ENCODE data around the gene KLF16. TPM values are rescaled to one million over a fixed set of nuclear protein-coding genes. Genes with fewer than 3 reads are reported as not detected.
A peak's percentile ranks its signal among the peaks of the same experiment; 100 is the strongest.

KLF16 gene
- total RNA-seq, 1 experiment from 2014 or later, result 1.8 TPM

DNA sequence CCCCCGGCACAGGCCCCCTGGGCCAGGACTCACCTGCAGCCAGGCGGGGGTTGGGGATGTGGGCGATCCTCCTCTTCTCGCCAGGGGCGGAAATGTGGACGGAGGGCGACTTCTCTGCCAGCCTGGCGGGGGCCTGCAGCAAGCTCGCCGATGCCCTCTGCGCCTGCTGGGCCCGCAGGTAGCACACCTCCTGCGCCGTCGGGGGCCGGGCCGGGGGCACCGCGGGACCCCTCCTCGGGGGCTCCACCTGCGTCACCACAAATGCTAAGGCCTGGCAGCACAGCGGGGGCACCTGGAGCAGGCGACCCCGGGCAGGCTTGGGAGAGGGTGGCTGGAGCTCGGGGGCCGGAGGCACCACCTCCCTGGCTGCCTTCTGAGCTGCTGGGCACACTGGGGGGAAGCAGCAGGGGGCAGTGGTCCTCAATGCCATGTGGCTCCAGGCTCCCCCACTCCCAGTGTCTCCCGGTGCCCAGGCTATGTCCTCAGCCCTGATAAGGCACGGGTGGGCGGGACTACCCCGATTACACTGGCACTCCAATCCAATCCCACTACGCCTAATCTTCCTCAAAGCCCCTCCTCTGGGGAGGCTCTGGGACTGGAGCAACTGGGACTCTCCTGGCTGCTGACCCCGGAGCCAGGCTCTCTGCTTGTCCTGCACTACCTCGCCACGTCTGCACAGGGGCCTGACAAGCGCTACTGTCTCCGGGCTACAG lies 39.7 kb downstream of the KLF16 start:
- no peak for DNase-seq (ENCODE audit: low spot score)

DNA sequence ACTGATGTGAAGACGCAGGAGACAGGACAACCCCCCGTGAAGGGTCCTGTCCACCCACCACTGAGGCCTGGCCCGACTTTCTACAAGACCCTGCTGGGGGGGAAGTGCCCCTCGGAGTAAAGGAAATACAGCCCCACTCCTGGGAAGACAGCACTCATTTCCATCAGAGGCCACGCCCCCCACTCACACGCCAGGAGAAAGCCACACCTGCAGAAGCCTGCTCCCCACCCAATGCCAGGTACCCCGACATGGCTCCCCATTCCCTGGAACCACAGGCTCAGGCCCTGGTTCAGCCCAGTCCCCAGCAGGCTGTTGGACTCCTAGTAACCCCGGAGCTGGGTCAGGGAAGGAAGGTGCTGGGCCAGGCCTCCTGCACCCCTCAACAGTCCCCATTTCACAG lies 40.4 kb downstream of the KLF16 start:
- DNase-seq (ENCODE audit: low spot score), result no peak

DNA sequence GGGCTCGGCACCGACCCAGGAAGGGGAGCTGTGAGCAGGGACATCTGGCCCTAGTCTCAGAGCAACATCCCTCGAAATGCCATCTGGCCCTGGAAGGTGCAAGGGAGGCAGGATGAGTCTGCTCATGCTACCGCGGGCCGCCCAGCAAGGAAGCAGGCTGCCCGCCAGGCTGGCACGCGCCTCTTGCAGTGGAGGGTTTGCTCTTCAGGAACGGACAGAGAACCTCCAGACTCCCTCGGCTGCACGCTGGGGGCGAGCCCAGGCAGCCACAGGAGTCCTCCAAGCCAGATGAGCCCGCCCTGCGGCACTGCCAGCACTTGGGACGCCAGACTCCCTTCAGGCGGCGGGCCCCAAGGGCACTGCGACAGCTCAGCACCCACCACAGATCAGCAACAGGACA lies 41.2 kb downstream of the KLF16 start:
- DNase-seq (ENCODE audit: low spot score), result no peak

DNA sequence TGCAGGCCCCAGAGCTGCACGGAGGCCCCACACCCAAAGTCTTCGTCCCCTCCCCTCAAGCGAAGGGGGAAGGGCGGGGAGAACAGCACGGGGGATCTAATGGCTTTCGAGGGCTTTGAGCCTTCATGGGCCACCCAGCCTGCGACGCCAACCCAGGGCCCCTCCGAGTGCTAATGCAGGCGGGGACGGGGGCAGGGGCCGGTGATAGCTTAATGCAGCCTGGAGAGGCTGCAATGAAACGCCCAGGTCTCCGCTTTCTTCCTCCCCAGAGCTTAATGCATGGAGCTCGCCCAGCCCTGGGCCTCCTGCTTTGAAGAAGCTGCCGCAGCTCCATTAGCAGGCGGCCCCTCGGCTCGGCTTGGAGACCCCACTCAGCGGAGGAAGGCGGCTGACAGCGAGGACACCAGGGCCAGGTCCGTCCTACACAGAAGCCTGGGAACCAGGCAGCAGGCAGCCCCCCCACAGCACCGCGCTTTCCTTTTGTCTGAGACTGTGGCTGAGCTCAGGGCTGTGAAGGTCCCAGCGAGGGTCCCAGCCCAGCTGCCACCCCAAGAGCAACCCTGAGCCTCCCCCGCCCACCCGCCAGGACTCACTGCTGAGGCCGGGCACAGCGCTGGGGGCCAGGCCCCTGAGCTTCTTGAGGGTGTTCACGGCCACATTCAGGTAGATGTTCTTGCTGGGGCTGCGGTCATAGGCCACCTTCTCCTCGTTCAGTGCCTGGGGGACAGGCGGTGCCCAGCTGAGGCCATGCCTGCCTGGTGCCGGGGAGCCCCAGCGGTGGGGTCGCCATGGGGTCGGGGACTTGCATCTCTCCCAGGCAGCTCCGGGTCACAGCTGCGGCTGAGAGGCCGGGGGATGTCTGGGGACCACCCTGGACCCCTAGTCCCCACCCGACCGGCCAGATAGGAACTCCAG lies 43.8 kb downstream of the KLF16 start:
- no peak for DNase-seq (ENCODE audit: low spot score)

DNA sequence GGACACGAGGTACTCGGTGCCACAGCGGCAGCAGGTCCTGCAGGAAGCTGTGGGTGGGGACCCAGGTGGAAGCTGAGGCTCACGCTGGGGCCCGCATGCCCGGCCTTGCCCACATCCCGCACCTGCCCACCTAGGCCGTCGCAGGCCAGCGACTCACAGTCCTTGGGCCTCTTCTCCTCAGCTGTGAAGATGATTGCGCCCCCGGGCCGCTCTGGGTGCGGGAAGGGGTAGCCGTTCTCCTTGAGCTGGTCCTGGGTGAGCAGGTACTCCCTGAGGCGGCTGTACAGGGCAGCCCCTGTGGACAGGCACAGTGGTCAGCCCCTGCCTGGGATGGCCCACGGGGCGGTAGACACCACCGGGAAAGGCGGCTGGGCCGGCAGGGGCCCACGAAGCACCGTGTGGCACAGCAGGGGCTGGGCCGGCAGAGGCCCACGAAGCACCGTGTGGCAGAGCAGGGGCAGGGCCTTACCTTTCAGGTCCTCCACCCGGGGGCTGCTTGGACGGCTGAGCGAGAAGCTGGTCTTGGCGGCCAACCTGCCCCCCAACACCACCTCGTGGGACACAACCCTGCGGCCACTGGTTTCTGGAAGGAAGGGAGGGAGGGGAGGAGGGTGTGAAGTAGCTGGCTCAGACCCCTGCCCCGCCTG lies 44.7 kb downstream of the KLF16 start:
- no peak for DNase-seq (ENCODE audit: low spot score)

DNA sequence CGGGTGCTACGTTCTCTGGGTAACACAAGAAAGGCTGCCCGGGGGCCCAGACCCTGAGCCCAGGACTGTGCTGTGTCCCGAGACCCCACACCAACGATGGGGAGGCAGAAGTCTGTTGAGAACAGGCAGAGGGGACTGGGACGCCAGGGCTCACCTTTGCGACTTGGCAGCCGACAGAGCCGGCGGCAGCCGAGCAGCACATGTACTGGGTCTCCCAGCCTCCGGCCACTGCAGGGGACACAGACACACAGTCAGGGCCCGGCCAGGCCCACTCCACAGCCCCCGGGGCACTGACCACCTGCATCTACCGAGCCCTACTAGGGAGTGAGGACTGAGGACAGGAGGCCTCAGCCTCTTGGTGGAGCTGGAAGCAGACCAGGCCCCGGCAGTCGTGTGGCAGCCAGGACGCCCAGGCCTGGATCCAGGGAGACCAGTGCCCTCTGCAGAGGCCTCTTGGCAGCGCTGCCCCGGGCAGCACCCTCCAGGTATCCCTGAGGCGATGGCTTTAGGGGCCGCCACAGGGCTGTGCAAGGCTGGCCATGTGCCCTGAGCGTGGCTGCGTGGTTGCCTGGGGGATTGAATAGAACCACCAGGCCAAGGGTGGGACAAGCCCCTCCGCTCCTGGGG lies 45.7 kb downstream of the KLF16 start:
- no peak for DNase-seq (ENCODE audit: low spot score)

DNA sequence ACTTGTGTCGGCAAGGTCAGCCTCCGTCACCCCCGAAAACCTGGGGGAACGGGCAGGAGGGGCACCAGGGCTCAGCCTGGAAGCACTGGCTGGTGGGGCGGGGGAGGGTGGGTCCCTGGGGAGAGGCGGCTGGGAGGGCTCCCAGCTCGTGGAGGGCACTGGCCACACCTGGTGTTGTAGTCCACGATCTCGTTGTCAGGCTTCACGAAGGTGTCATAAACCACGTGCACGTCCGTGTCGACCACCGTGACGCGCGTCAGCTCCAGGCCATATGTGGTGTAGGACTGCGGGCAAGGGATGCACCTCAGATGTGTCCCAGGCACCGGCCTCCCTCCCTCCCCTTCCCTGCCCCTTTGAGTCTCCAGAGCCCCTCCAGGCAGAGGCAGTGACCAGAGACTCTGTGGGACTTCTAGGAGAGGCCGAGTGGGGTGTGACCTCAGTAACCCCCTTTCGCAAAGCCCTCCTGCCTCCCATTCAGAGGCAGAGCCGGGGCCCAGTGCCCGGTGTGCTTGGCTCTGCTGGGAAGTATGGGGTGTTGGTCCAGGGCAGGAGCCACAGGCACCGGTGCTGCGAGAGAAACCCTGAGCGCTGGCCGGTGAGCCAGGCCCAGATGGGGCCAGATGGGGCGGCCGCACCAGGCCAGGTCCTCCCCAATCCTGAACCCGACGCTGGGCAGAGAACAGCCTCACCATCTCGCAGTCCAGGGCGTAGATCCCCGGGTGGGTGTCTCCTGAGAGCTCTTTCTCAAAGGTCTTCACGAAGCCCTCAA lies 46.7 kb downstream of the KLF16 start:
- DNase-seq (ENCODE audit: low spot score), result no peak

DNA sequence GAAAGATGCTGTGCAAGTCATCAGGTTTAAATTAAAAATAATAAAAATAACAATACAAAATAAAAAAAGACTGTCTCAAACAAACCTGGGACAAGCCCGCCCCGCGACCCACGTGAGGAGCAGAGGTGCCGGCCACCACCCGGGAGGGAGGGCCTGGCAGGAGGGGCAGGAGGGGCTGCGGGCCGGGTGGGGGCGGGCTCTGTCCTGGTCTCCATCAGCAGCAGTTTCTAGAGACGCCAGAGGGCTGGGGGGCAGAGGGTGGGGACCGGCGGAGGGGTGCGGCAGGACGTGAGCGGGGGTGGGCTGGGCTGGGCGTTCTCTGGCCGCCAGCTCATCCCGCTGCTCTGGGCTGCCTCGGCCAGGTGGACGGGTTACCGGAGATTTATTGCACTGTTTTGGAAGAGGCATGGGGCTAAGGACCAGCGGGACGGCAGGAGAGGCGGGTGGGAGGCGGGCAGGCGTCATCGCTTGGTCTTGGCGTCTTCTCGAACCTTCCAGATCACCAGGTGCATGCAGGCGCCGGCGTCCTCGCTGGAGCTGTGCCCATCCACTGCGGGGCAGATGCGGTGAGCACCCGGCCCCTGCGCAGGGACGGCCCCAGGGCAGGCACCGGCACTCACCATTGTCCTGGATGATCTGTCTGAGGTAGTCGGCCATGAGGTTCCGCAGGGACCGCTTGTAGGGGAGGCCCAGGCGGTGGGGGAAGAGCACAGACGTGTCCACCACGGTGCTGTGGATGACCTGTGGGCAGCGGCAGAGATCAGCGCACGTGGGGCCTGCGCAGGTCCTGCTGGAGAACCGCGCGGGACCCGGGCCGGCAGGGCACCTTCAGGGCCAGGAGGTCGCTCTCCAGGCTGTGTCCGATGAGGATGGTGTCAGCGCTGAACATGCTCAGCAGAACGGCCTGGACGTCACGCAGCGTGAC lies 47.5 kb downstream of the KLF16 start:
- no peak for DNase-seq (ENCODE audit: low spot score)

DNA sequence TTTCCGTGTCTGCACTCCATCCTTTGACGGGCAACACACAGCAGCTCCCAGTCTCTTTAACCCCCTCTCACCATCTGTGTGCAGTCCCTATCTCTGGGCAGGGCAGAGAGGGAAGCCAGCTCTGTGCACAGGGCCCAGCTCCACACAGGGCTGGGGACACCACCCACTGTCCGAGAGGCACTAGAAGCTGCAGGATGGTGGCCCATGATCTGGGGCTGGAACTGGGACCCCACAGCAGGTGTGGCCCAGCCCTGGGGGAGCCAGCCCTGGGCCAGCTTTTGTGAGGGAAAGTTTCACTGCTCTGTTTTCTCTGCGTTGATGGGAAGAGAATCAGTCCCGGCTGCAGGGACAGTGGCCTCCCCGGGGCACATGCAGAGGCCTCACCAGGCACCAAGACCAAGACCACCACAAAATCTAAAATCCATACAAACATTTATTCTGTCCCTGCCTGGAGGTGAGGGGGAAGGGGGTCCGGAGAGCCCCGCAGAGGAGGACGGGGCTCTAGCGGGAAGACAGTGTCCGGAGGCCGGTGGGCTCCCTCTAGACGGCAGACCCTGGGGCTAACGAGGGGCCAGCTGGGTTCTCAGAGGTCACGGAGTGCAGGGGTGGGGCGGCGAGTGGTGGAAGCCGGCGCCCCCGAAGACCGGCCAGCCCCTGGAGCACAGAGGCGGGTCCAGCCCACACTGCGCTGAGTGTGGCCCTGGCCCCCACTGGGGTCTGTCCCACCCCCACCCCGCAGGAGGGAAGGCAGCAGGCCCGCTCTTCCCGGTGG lies 48.4 kb downstream of the KLF16 start:
- DNase-seq (ENCODE audit: low spot score), result no peak

DNA sequence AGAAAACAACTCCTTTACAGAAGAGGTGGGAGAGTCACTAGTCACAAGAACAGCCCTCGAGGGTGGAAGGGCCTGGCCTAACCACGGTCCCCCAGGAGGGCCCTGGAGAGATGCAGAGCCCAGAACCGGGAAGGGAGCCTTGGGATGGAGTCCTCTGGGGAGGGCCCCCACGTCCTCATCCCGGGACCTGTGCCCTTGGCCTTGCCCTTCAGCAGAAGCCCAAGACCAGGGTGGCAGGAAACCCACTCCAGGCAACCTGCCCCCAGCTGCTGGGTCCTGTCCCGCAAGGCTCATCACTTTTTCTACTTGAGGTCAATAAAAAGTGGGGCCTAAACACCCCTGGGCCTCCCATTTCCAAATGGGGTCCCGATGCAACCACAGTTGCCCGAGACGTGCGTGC lies 49.0 kb downstream of the KLF16 start:
- DNase-seq (ENCODE audit: low spot score), result no peak

DNA sequence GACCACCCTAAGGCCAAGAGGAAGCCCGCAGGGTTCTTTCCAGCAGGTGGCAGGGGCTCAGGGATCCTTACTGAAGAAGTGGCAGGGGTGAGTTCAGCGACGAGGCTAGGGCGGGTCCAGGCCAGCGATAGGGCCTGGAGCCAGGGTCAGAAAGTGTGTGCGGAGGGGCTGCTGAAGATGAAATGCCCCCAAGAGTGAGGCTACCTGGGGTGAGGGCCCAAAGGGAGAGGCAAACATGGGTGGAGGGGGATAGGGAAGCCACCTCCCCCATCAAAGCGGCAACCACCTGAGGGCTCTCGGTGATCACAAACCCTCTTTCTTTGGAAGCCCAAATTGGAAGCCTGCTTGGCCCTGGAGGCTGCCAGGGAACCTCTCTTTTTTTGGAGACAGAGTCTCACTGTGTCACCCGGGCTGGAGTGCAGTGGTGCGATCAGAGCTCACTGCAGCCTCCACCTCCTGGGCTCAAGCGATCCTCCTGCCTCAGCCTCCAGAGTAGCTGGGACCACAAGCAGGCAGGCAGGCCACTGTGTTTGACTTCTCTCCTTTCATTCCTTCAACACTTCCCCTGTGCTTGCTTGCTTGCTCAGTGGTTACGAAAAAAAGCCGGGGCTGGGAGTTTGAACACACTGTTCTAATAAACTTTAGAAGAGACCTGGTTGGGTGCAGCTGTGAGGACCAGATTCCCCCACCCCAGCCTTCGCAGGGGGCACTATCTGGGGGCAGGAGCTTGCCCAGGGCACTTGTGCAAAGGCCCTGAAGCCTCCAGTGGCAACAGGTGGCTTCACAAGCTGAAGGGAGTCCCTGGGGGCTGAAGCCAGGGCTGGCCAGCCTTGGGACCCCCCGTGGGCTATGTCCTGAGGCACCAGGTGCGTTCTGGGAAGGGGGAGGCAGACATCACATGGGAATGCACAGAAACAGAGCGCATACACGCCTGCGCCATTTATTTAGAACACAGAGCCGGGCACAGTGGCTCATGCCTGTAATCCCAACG lies 49.9 kb downstream of the KLF16 start:
- no peak for DNase-seq (ENCODE audit: low spot score)

DNA sequence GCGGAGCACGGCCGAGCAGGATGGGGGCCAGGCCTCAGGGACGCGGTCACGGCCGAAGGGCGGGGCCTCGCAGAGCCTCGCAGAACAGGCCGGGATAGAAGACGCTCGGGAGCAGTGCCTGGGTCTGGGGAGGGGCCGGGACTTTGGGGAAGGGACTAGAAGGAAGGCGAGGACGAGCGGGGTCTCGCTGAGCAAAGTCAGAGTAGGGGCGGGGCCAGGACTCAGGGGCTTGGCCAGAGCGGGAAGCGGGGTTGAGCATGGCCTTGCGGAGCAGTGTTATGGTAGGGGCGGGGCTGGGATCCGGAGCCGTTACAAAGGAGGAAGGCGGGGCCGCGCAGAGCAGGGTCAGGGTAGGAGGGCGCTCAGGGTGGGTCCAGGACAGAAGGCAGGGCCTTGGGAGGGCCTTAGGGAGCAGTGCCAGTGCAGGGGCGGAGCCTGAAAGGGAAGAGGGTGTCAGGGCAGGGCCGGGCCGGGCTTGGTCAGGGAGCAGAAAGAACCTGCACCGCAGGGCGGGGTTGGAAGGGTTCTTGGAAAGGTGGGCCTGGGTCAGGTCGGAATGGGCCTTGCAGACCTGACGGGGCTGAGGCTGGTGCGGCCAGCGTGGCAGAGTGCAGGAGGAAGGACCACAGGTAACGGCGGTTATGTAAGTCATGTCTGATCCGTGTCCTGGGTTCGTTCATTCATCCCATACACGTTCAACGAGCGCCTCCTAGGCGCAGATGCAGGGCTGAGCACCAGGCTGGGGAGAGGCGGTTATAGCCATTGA lies 50.8 kb downstream of the KLF16 start:
- peak; percentile 97 for DNase-seq (ENCODE audit: low spot score)

DNA sequence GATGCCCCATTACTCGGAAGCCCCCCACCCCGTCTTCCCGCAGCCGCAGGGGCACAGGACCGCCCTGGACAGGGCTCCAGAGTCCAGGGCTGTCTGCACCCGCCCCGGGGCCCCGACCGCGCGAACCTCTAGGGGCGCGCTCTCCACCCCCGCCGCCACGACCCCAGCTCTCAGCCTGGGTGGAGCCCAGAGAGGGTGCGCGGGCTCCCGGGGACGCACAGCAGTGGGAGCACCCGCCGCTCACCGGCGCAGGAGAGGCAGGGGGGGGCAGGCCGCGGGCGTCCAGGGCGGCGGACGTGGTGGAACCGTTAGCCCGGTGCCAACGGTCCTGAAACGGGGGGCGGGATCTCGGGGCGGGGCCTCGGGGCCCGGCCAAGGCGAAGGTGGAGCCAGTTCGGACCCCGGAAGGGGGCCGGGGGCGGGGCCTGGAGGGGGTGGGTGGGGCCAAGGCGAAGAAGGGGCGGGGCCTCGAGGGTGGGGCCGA lies 51.4 kb downstream of the KLF16 start, which contains the start of gene ATP8B3:
Gene ATP8B3, minus strand, starts transcription at position 335 of the 484 bp plus-strand sequence. CDS start 540 bp downstream, outside the sequence.
- no peak for DNase-seq (ENCODE audit: low spot score)

DNA sequence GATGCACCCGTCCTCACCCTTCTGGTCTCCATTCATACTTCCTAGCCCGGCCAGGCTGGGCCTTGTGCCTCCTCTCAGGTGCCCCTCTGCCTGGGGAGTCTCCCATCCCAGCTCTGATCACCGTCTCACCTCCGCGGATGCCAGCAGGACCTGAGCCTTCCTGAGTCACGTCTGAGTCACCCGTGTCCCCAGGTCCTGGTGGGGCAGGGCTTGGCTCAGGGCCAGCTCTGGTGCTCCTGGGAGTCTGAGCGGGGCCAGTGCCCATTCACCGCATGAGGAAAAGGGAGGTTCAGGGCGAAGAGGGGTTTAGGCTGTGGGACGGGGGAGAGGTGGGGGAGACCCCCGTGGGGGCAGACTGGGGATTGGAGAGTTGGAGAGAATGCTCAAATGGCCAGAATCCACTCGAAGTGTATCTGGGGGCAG lies 51.9 kb downstream of the KLF16 start:
- DNase-seq (ENCODE audit: low spot score), result peak; percentile 89

DNA sequence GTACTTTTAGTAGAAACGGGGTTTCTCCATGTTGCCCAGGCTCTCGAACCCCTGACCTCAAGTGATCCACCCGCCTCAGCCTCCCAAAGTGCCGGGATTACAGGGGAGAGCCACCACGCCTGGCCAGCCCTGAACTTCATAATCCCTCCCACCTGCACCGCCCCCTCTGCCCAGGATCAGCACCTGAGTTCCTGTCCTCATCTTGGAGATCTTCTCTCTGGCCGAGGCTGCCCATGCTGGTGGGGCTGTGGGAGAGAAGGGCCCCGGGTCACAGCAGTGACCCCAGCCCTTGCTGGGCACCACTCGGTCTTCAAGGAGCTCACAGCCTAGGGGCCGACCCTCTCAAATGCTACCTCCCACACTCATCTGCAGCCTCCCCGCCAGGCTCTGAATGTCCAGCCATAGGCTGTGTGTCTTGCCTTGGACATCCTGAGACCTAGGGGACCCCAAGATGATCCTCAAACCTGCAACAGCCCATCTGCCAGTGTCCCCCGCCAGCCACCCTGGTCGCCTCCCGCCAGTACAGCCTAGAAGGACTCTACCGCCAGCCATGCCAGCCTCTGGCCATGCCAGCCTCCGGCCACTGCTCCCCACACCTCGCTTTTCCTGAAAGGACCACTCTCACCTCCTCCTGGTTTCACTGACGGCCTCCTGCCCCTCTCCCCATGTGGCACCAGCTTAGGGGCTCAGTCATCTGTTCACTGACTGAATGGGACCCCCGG lies 52.8 kb downstream of the KLF16 start:
- DNase-seq (ENCODE audit: low spot score), result no peak

DNA sequence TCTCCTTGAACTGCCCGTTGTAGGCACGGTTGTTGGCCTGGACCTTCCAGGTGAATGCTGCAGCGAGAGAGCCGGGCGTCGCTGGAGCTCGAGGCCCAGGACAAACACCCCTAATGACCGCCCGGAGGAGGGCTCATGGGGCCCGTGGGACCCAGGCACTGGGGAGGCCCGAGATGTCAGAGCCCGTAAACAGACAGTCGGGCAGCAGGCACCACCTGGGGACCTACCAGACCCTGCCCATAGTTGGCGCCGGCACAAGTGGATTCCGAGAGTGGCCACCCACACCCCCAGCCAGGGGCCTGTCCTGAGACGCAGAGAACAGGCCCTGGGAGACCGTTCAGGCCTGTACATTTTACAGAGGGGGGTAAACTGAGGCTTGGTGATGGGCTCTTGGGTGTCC lies 53.7 kb downstream of the KLF16 start:
- DNase-seq (ENCODE audit: low spot score), result no peak

DNA sequence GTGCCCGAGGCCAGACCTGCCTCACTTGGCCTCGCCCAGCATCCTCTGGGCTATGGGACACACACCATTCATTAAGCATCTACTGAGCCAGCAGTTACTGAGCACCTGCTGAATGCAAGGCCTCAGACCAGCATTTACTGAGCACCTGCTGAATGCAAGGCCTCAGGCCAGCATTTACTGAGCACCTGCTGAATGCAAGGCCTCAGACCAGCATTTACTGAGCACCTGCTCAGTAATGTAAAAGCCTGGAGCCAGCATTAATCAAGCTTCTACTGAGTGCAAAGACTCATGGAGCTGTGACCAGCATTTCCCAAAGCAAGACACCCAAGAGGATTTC lies 55.0 kb downstream of the KLF16 start:
- DNase-seq (ENCODE audit: low spot score), result no peak

All from H4 (cell line).